Keratinocyte (primary cell): ENCODE measurements around the gene OTOF. TPM values are rescaled to one million over a fixed set of nuclear protein-coding genes. Genes with fewer than 3 reads are reported as not detected.

Experiments
- DNase-seq: peaks from one replicate; pipeline ENCODE4 v3.0.0-alpha.2; 2011; ENCODE audit warnings: low read depth, missing footprints, low spot score
- FAIRE-seq: peaks from 2 replicates; lab custom pipeline; 2011; peaks lifted over from hg19 to GRCh38; lab: Jason Lieb, UNC
- H2AFZ ChIP-seq: 2 replicates; pipeline ENCODE4 v1.6.0; 2012; ENCODE audit warnings: low read length, control low read depth, inconsistent platforms; ENCODE audit not compliant: control insufficient read depth
- H3K27ac ChIP-seq: 2 replicates; pipeline ENCODE4 v1.5.1; 2011; ENCODE audit warnings: low read length; ENCODE audit not compliant: control insufficient read depth, insufficient read depth
- H3K27me3 ChIP-seq: 3 replicates; pipeline ENCODE4 v1.6.0; 2011; ENCODE audit warnings: low read length; ENCODE audit not compliant: control insufficient read depth, insufficient read depth; ENCODE audit errors: extremely low read depth
- H3K36me3 ChIP-seq, 2 experiments: 2 replicates in 1 of 2; 3 replicates in 1 of 2; pipeline ENCODE4 v1.5.1; 2011; ENCODE audit warnings: low read length in 2 of 2, mild to moderate bottlenecking in 1 of 2; ENCODE audit not compliant: control insufficient read depth in 2 of 2, insufficient read depth in 2 of 2; ENCODE audit errors: extremely low read depth in 1 of 2
- H3K4me1 ChIP-seq: 3 replicates; pipeline ENCODE4 v1.5.1; 2011; ENCODE audit warnings: low read length; ENCODE audit not compliant: control insufficient read depth, insufficient read depth; ENCODE audit errors: extremely low read depth
- H3K4me2 ChIP-seq: 3 replicates; pipeline ENCODE4 v1.6.0; 2011; ENCODE audit warnings: low read depth, low read length; ENCODE audit not compliant: control insufficient read depth, insufficient read depth; ENCODE audit errors: extremely low read depth
- H3K4me3 ChIP-seq, 3 experiments: fragments of 200-600 bp in 1 of 3; sonication (generic) in 1 of 3; 2 replicates in 2 of 3; 3 replicates in 1 of 3; pipeline ENCODE4 v1.5.1; 2011 to 2016; ENCODE audit warnings: low read length in 3 of 3, mild to moderate bottlenecking in 3 of 3, control low read depth in 2 of 3, inconsistent platforms in 1 of 3, low read depth in 1 of 3, mixed read lengths in 1 of 3, mixed run types in 1 of 3, moderate library complexity in 1 of 3; ENCODE audit not compliant: control insufficient read depth in 2 of 3, insufficient read depth in 2 of 3; ENCODE audit errors: extremely low read depth in 1 of 3
- H3K79me2 ChIP-seq: 2 replicates; pipeline ENCODE4 v1.6.0; 2012; ENCODE audit warnings: low read length; ENCODE audit not compliant: control insufficient read depth, insufficient read depth
- H3K9ac ChIP-seq: 3 replicates; pipeline ENCODE4 v1.6.0; 2011; ENCODE audit warnings: low read length; ENCODE audit not compliant: control insufficient read depth, insufficient read depth; ENCODE audit errors: extremely low read depth
- H3K9me1 ChIP-seq: 3 replicates; pipeline ENCODE4 v1.6.0; 2011; ENCODE audit warnings: low read length; ENCODE audit not compliant: control insufficient read depth, insufficient read depth; ENCODE audit errors: extremely low read depth
- H3K9me3 ChIP-seq: 2 replicates; pipeline ENCODE4 v1.5.1; 2012; ENCODE audit warnings: low read depth, low read length; ENCODE audit not compliant: control insufficient read depth
- H4K20me1 ChIP-seq: 3 replicates; pipeline ENCODE4 v1.6.0; 2011; ENCODE audit warnings: low read length; ENCODE audit not compliant: control insufficient read depth, insufficient read depth; ENCODE audit errors: extremely low read depth
- CTCF ChIP-seq, 3 experiments: IDR thresholded peaks in 1 of 3; conservative IDR thresholded peaks in 1 of 3; optimal IDR thresholded peaks in 1 of 3; 2 replicates in 2 of 3; 3 replicates in 1 of 3; pipeline versions ENCODE3 to v1.5.1; 2011; ENCODE audit warnings: low read length in 3 of 3, mild to moderate bottlenecking in 3 of 3, moderate library complexity in 2 of 3, control low read depth in 1 of 3, inconsistent platforms in 1 of 3; ENCODE audit not compliant: insufficient read depth in 2 of 3; ENCODE audit errors: extremely low read depth in 1 of 3
- EZH2 ChIP-seq: IDR thresholded peaks from one replicate; pipeline ENCODE4 v1.6.1; 2012; ENCODE audit warnings: inconsistent platforms, mild to moderate bottlenecking, low read length, moderate library complexity
- dilution Hi-C: fragments of 300-500 bp; cut with MboI; formaldehyde crosslinking; loops from one replicate; pipeline ENCODE4 v1.7.0; 2020; ENCODE audit warnings: low sequenced_read_pairs; ENCODE audit not compliant: extremely low pct_ligation_motif_present
- polyA plus RNA-seq, 5 experiments: library from polyadenylated mRNA; depleted of rRNA in 3 of 5; stranded (reverse) in 3 of 5; stranded (forward) in 1 of 5; unstranded in 1 of 5; fragments of >200 nt; gene quantifications; 1 replicate in 1 of 5; 2 replicates in 3 of 5; 3 replicates in 1 of 5; pipeline versions ENCODE4 v1.2.1 to v1.2.3, GENCODE V29; 2011 to 2012; ENCODE audit warnings: missing spikeins in 2 of 5, low read depth in 1 of 5, low replicate concordance in 1 of 5

The OTOF gene
- polyA plus RNA-seq, 1 donor (not counting 4 experiments of a cell fraction or from before 2014, with no cell fraction given) = not detected

GRCh38 chr2:26479131-26479788 lies 1.3 kb upstream of the OTOF start:
- Histone ChIP-seq H3K9me3 (no peaks in the 10 kb centered on the region), H3K4me2 (no peak overlapping the region), H3K27me3 (peaks cover 1% of the 10 kb centered on the region), H3K4me1 (no peaks in the 10 kb centered on the region), H3K9ac (no peak overlapping the region), H3K9me1 (no peaks in the 10 kb centered on the region), H2AFZ (no peak overlapping the region), H3K79me2 (no peaks in the 10 kb centered on the region), H3K36me3 (no peaks in the 10 kb centered on the region), H3K4me3 (no peak overlapping the region), H3K27ac (no peak overlapping the region), H4K20me1 (no peaks in the 10 kb centered on the region)
- FAIRE-seq = no peak
- DNase-seq = no peak
- TF ChIP-seq EZH2 = no peak
- TF ChIP-seq CTCF (optimal IDR thresholded peaks at IDR 0.05 in 1 of 3, IDR thresholded peaks at IDR 0.05 in 1 of 3, conservative IDR thresholded peaks at IDR 0.05 in 1 of 3; ENCODE audit: extremely low read depth in 1 of 3, insufficient read depth in 2 of 3, low read length in 3 of 3) = no peak
- dilution Hi-C loops = no loop called here

- no peak for FAIRE-seq
- DNase-seq = no peak
- TF ChIP-seq EZH2 (no peak), CTCF (optimal IDR thresholded peaks at IDR 0.05 in 1 of 3, IDR thresholded peaks at IDR 0.05 in 1 of 3, conservative IDR thresholded peaks at IDR 0.05 in 1 of 3; ENCODE audit: extremely low read depth in 1 of 3, insufficient read depth in 2 of 3, low read length in 3 of 3) (no peak)
Measured at GRCh38 chr2:26478366-26478765, 442 bp upstream of the OTOF start.

More at GRCh38 chr2:26478366-26478765, 442 bp upstream of the OTOF start:
- Histone ChIP-seq H3K9me1 (no peaks in the 10 kb centered on the region), H2AFZ (no peak overlapping the region), H3K79me2 (no peaks in the 10 kb centered on the region), H3K9ac (no peak overlapping the region), H3K9me3 (no peaks in the 10 kb centered on the region), H4K20me1 (no peaks in the 10 kb centered on the region), H3K36me3 (no peaks in the 10 kb centered on the region), H3K4me2 (no peak overlapping the region), H3K4me1 (no peaks in the 10 kb centered on the region), H3K27me3 (no peaks in the 10 kb centered on the region), H3K4me3 (no peak overlapping the region), H3K27ac (no peak overlapping the region)
- dilution Hi-C loops = no loop called here
